ENCODE data around the gene GBP5.

Gene GBP5

DNA sequence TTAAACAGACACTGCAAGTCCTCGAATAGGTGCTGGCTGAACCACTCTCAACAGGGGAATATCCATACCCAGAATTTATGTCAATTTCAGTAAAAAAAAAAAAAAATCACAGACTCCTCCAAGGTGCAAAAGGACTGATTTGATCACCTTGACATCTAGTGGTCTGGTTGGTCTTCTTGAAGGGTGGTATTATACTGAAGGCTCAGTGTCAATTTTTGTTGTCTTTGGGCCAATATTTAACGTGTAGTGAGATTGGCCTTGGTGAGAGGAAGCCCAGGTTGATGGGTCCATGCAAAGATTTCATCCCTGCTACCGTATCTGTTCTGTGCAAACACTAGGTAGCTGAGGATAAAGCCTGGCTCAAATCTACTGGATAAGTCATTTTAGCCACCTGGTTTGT, 4.0 kb upstream of the GBP5 start:
- Histone ChIP-seq H3K36me3 (no peaks in the 10 kb centered on the region), H3K27me3 (ENCODE audit: insufficient read depth, low read depth, severe bottlenecking) (no peaks in the 10 kb centered on the region), H3K9me3 (ENCODE audit: severe bottlenecking) (peaks cover 2% of the 10 kb centered on the region), H3K27ac (no peak overlapping the region), H3K4me3 (ENCODE audit: low read depth, low read length) (no peak overlapping the region)
- DNase-seq: no peak
- TF ChIP-seq, protein P1, sequence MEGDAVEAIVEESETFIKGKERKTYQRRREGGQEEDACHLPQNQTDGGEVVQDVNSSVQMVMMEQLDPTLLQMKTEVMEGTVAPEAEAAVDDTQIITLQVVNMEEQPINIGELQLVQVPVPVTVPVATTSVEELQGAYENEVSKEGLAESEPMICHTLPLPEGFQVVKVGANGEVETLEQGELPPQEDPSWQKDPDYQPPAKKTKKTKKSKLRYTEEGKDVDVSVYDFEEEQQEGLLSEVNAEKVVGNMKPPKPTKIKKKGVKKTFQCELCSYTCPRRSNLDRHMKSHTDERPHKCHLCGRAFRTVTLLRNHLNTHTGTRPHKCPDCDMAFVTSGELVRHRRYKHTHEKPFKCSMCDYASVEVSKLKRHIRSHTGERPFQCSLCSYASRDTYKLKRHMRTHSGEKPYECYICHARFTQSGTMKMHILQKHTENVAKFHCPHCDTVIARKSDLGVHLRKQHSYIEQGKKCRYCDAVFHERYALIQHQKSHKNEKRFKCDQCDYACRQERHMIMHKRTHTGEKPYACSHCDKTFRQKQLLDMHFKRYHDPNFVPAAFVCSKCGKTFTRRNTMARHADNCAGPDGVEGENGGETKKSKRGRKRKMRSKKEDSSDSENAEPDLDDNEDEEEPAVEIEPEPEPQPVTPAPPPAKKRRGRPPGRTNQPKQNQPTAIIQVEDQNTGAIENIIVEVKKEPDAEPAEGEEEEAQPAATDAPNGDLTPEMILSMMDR (IDR thresholded peaks at IDR 0.05; ENCODE audit: low read depth, low read length): no peak

DNA sequence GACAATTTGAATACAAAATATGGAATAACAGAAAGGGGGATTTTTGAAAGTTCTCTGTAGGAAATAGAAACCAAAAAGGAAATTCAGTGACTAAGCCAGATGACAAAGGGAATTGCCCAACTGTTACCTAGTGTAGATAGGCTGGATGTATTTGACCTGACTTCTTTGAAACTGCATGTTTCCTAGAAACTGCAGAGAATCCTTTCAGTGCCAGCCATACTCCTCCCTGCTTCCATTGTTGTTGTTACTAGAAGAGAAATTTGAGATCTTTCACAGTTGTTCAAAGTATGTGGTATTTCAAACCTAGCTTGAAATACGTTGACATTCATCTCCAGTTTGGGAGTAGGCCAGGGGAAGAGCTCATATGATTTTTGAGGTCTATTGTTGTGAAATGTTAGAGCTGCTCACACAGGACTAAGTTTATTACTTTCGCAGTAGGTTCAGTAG, 1.8 kb upstream of the GBP5 start:
- DNase-seq: no peak
- H3K27me3 ChIP-seq (ENCODE audit: insufficient read depth, low read depth, severe bottlenecking): no peaks in the 10 kb centered on the region
- no peak overlapping the region for H3K4me3 ChIP-seq (ENCODE audit: low read depth, low read length)
- peaks cover 2% of the 10 kb centered on the region for H3K9me3 ChIP-seq (ENCODE audit: severe bottlenecking)
- no peaks in the 10 kb centered on the region for H3K36me3 ChIP-seq
- H3K27ac ChIP-seq: no peak overlapping the region
- TF ChIP-seq, protein P1 (IDR thresholded peaks at IDR 0.05; ENCODE audit: low read depth, low read length): no peak

DNA sequence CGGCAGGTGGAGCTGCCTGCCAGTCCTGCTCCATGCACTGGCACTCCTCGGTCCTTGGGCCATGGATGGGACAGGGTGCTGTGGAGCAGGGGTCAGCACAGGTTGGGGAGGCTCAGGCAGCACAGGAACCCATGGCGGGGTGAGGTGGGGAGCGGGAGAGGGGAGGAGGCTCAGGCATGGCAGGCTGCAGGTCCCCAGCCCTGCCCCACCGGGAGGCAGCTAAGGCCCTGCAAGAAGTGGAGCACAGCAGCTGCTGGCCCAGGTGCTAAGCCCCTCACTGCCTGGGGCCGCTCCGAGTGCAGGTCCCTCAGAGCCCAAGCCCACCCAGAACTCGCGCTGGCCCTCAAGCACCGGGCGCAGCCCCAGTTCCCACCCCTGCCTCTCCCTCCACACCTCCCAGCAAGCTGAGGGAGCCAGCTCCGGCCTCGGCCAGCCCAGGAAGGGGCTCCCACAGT, 691 bp upstream of the GBP5 start:
- no peak overlapping the region for H3K4me3 ChIP-seq (ENCODE audit: low read depth, low read length)
- TF ChIP-seq, protein P1 (IDR thresholded peaks at IDR 0.05; ENCODE audit: low read depth, low read length): no peak
- no peaks in the 10 kb centered on the region for H3K36me3 ChIP-seq
- no peaks in the 10 kb centered on the region for H3K27me3 ChIP-seq (ENCODE audit: insufficient read depth, low read depth, severe bottlenecking)
- peaks cover 2% of the 10 kb centered on the region for H3K9me3 ChIP-seq (ENCODE audit: severe bottlenecking)
- H3K27ac ChIP-seq: no peak overlapping the region
- DNase-seq: no peak

DNA sequence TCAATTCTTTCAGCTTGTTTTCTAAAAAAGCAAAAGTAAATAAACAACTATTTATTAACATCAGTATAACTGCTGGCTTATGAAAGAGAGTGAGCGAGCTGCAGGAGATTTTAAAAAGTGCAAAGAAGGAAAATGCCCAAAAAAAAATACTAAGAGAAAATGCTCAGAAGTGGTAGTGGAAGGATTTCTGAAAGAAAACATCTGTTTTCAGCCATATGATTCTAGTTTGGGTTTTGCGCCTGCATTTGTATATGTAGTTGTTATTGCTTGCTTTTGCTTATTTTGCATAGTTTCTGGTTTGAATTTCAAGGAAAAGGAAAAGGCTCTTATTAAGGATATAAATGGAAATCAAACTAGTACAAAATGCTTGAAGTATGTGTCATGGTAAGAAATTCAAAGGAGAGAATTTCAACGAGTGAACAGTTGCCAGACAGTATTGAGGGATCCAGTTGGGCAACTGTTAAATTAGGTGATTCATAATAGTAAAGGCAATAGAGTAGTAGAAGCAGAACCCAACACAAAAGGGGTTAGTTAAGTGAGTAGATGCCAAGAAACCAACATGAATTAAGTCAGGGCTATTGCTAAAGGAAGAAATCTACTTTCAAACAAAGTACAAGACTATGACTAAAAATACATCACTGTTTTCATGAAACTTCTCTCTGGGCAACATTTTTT, 1.2 kb downstream of the GBP5 start:
- DNase-seq: no peak
- H3K27me3 ChIP-seq (ENCODE audit: insufficient read depth, low read depth, severe bottlenecking): no peaks in the 10 kb centered on the region
- no peaks in the 10 kb centered on the region for H3K36me3 ChIP-seq
- H3K9me3 ChIP-seq (ENCODE audit: severe bottlenecking): peaks cover 2% of the 10 kb centered on the region
- no peak overlapping the region for H3K27ac ChIP-seq
- no peak overlapping the region for H3K4me3 ChIP-seq (ENCODE audit: low read depth, low read length)
- TF ChIP-seq, protein P1 (IDR thresholded peaks at IDR 0.05; ENCODE audit: low read depth, low read length): no peak

DNA sequence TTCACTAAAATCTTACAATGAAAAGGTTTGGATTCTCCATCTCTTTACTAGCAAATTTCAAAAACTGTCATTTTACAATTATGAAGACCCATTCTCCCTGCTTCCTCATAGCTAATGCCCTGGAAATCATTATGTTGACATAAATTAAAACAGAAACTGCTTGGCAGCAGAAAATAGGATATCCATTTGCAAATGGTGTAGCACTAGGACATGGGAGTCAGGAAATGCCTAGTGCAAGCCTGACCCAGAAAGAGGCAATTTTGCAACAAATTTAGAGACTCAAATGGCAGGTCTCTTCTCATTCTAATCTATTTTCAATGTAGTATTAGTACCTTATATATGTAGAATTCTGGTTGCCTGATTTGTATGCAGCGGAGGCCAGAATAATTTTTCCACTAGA, 2.2 kb downstream of the GBP5 start:
- Histone ChIP-seq H3K4me3 (ENCODE audit: low read depth, low read length) (no peak overlapping the region), H3K27ac (no peak overlapping the region), H3K9me3 (ENCODE audit: severe bottlenecking) (peaks cover 2% of the 10 kb centered on the region), H3K36me3 (no peaks in the 10 kb centered on the region), H3K27me3 (ENCODE audit: insufficient read depth, low read depth, severe bottlenecking) (peaks cover 3% of the 10 kb centered on the region)
- TF ChIP-seq, protein P1 (IDR thresholded peaks at IDR 0.05; ENCODE audit: low read depth, low read length): no peak
- no peak for DNase-seq

DNA sequence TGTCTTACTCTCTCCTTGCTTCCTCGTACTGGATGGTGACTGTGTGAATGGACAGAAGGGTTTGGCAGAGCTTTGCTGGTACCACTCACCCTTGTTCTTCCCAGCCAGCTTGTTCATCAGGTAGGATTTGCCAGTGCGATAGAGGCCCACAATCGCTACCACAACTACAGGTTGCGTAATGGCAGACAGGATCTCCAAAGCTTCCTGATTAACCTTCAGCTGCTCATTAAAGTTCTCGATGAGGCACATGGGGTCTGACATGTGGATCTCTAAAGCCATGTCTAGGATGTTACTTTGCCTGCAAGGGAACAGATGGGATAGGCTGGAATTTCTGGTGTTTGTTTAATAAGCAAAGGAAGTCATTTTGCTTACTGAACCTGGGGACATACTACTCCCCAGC, 3.4 kb downstream of the GBP5 start:
- TF ChIP-seq, protein P1 (IDR thresholded peaks at IDR 0.05; ENCODE audit: low read depth, low read length): no peak
- Histone ChIP-seq H3K36me3 (no peaks in the 10 kb centered on the region), H3K27me3 (ENCODE audit: insufficient read depth, low read depth, severe bottlenecking) (peaks cover 3% of the 10 kb centered on the region), H3K27ac (no peak overlapping the region), H3K9me3 (ENCODE audit: severe bottlenecking) (peaks cover 2% of the 10 kb centered on the region), H3K4me3 (ENCODE audit: low read depth, low read length) (no peak overlapping the region)
- no peak for DNase-seq
